ENCODE data around the gene F13A1.

GRCh38 chr6:6350696-6351095 is 30.2 kb upstream of the F13A1 start:
- no peak for TF ChIP-seq CTCF (IDR thresholded peaks at IDR 0.05)
- TF ChIP-seq POLR2A (IDR thresholded peaks at IDR 0.05) = no peak
